ENCODE measurements around the gene LTV1. TPM values are rescaled to one million over a fixed set of nuclear protein-coding genes. Genes with fewer than 3 reads are reported as not detected.

LTV1 gene
- total RNA-seq, 2 experiments from 2014 or later = 27.0 to 28.5 TPM

- peaks cover 11% of the 10 kb centered on the region for H3K36me3 Mint-ChIP-seq (ENCODE audit: low read depth)
These were observed 19.6 kb upstream of the LTV1 start for GRCh38 chr6:143823548-143823947.

GRCh38 chr6:143828572-143828971 is 14.6 kb upstream of the LTV1 start:
- no peak for TF ChIP-seq CTCF (IDR thresholded peaks at IDR 0.05)

More at GRCh38 chr6:143823548-143823947, 19.6 kb upstream of the LTV1 start:
- CTCF ChIA-PET = no interaction called here
- POLR2A ChIA-PET = no interaction called here
- H3K27ac Mint-ChIP-seq = no peak overlapping the region
- TF ChIP-seq CTCF (IDR thresholded peaks at IDR 0.05) = no peak
- no peaks in the 10 kb centered on the region for H3K27me3 Mint-ChIP-seq
- no peaks in the 10 kb centered on the region for H3K9me3 Mint-ChIP-seq
- intact Hi-C loops (cut with DNase I, micrococcal nuclease) = no loop called here
- Histone ChIP-seq H3K36me3 (ENCODE audit: insufficient read depth, low read length) (peaks cover 3% of the 10 kb centered on the region), H3K4me3 (ENCODE audit: low read length) (no peak overlapping the region), H3K9me3 (ENCODE audit: control insufficient read depth in 1 of 2, insufficient read depth in 1 of 2, low read length in 2 of 2) (no peaks in the 10 kb centered on the region), H3K27ac (ENCODE audit: low read depth in 1 of 2, low read length in 2 of 2) (no peak overlapping the region), H3K4me1 (ENCODE audit: insufficient read depth, low read length) (no peaks in the 10 kb centered on the region), H3K27me3 (ENCODE audit: control insufficient read depth in 1 of 2, insufficient read depth in 2 of 2, low read length in 2 of 2) (no peaks in the 10 kb centered on the region)
- H3K4me3 Mint-ChIP-seq = no peak overlapping the region
- ATAC-seq (ENCODE audit: poor library complexity) (no peak), DNase-seq (no peak)
- H3K4me1 Mint-ChIP-seq (ENCODE audit: low read depth) = no peaks in the 10 kb centered on the region

DNA sequence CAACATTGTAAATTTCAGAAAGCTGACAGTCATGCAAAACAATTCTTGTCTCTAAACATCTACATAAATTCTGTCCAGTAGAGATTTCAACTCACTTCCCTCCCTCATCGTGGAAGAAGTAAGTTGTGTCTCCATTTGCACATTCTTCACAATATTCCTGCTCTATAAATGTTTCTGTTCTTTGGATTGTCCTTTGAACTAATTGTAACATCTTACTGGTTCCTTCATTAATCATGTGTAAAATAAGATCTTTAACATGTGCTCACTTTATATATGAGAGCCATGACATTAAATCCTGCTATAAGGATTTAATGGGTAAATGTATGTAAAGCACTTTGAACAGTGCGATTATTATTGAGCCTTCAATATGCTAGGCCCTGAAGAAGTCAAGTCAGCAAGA is 7.0 kb upstream of the LTV1 start:
- Histone ChIP-seq H3K4me1 (ENCODE audit: insufficient read depth, low read length) (no peaks in the 10 kb centered on the region), H3K27ac (ENCODE audit: low read depth in 1 of 2, low read length in 2 of 2) (no peak overlapping the region), H3K36me3 (ENCODE audit: insufficient read depth, low read length) (no peaks in the 10 kb centered on the region), H3K27me3 (ENCODE audit: control insufficient read depth in 1 of 2, insufficient read depth in 2 of 2, low read length in 2 of 2) (no peaks in the 10 kb centered on the region), H3K9me3 (ENCODE audit: control insufficient read depth in 1 of 2, insufficient read depth in 1 of 2, low read length in 2 of 2) (no peaks in the 10 kb centered on the region), H3K4me3 (ENCODE audit: low read length) (no peak overlapping the region)
- ChIA-PET CTCF (interaction anchor here (0.7 kb wide), 1 partner anchor 1628 kb away, joined by 3 read pairs; no protein-coding TSS in a partner anchor), POLR2A (no interaction called here)
- H3K27me3 Mint-ChIP-seq = no peaks in the 10 kb centered on the region
- TF ChIP-seq CTCF (IDR thresholded peaks at IDR 0.05) = no peak
- DNase-seq (no peak), ATAC-seq (ENCODE audit: poor library complexity) (no peak)
- no peak overlapping the region for H3K4me3 Mint-ChIP-seq
- no peaks in the 10 kb centered on the region for H3K36me3 Mint-ChIP-seq (ENCODE audit: low read depth)
- H3K9me3 Mint-ChIP-seq = no peaks in the 10 kb centered on the region
- intact Hi-C loops (cut with DNase I, micrococcal nuclease) = no loop called here
- H3K27ac Mint-ChIP-seq = no peak overlapping the region
- no peaks in the 10 kb centered on the region for H3K4me1 Mint-ChIP-seq (ENCODE audit: low read depth)

More at GRCh38 chr6:143828572-143828971, 14.6 kb upstream of the LTV1 start:
- DNase-seq (no peak), ATAC-seq (ENCODE audit: poor library complexity) (no peak)
- Mint-ChIP-seq H3K9me3 (no peaks in the 10 kb centered on the region), H3K4me3 (no peak overlapping the region), H3K4me1 (ENCODE audit: low read depth) (no peaks in the 10 kb centered on the region), H3K27ac (no peak overlapping the region), H3K36me3 (ENCODE audit: low read depth) (peaks cover 11% of the 10 kb centered on the region), H3K27me3 (no peaks in the 10 kb centered on the region)
- no peaks in the 10 kb centered on the region for H3K36me3 ChIP-seq (ENCODE audit: insufficient read depth, low read length)
- POLR2A ChIA-PET = no interaction called here
- H3K4me3 ChIP-seq (ENCODE audit: low read length) = no peak overlapping the region
- H3K27ac ChIP-seq (ENCODE audit: low read depth in 1 of 2, low read length in 2 of 2) = no peak overlapping the region
- intact Hi-C loops (cut with DNase I, micrococcal nuclease) = no loop called here
- no peaks in the 10 kb centered on the region for H3K9me3 ChIP-seq (ENCODE audit: control insufficient read depth in 1 of 2, insufficient read depth in 1 of 2, low read length in 2 of 2)
- H3K27me3 ChIP-seq (ENCODE audit: control insufficient read depth in 1 of 2, insufficient read depth in 2 of 2, low read length in 2 of 2) = no peaks in the 10 kb centered on the region
- no peaks in the 10 kb centered on the region for H3K4me1 ChIP-seq (ENCODE audit: insufficient read depth, low read length)
- CTCF ChIA-PET = no interaction called here

Data from CD4-positive, alpha-beta T cell (primary cell).